Measurements from ENCODE around the gene COX20.

Gene COX20

DNA sequence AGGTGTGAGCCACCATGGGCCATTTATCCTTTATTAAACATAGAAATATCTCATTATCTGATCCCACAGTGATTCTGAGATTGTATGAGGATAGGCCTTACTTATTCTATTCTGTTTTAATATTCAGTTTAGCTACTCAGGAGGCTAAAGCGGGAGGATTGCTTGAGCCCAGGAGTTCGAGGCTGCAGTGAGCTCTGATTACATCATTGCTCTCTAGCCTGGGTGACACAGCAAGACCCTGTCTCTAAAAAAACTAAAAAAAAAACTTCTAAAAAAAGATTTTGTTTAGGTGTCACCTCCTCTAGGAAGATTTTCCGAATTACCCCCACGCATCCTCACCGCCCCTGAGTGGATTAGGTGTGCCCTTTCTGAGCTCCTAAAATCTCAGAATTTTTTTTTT, 43.2 kb downstream of the COX20 start:
- DNase-seq = no peak

GRCh38 chr1:244881552-244882280, 46.3 kb downstream of the COX20 start:
- no peak for DNase-seq

- no peak for DNase-seq
Measured at GRCh38 chr1:244887281-244887680, 51.8 kb downstream of the COX20 start.

DNA sequence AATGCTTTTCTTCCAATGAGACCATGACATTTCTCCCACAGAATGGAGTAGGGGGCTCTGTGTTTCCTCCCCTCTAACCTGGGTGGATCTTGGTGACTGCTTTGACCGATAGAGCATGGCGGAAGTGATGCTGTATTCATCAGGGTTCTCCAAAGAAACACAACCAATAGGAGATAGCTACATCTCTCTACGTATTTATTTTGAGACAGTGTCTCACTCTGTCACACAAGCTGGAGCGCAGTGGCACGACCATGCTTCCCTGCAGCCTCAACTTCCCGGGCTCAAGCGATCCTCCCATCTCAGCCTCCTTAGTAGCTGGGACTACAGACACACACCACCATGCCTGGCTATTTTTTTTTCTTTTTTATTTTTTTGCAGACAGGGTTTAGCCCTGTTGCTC, 58.4 kb downstream of the COX20 start:
- DNase-seq = no peak
